ENCODE results near the gene NR2F1. TPM values are rescaled to one million over a fixed set of nuclear protein-coding genes. Genes with fewer than 3 reads are reported as not detected.
A peak's percentile ranks its signal among the peaks of the same experiment; 100 is the strongest.
"Not testable (repeated sequence)": the region's sequence is repeated elsewhere in the genome, so short reads cannot be mapped to it uniquely, and the experiment has no call there.

NR2F1 gene
- total RNA-seq: 1 to 10 TPM; 2.7 to 4.9 TPM
- long read RNA-seq, partial matches to known transcripts: 4 of 5 reads
- long read RNA-seq, other reads (novel, unspliced or antisense): 0 of 5 reads

GRCh38 chr5:93582677-93583438 is at the start of gene NR2F1:
TSS of gene NR2F1 (plus strand) at chr5:93583222. CDS start at chr5:93585024, 1,802 bp downstream.
- DNase-seq (peak; percentile 47 to 54), ATAC-seq (peak; percentile 39)
- intact Hi-C loops (cut with DNase I, micrococcal nuclease): loop anchor here in 1 of 2 donors (10.0 kb wide), 1 partner anchor 332 kb away; no protein-coding TSS in a partner anchor

GRCh38 chr5:93545872-93546271 is 37.1 kb upstream of the NR2F1 start:
- intact Hi-C loops (cut with DNase I, micrococcal nuclease): no loop called here
- ATAC-seq: no peak
- no peak for DNase-seq

DNA sequence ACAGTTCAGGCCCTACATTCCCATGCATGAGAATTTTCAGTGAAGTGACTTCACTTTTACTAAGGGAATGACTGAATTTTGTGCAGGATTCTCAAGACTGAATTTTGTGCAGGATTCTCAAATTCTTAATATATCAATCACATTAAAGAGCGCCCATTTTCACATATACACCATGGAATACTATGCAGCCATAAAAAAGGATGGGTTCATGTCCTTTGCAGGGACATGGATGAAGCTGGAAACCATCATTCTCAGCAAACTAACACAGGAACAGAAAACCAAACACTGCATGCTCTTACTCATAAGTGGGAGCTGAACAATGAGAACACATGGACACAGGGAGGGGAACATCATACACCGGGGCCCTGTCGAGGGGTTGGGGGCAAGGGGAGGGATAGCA is 33.4 kb upstream of the NR2F1 start:
- intact Hi-C loops (cut with DNase I, micrococcal nuclease); DNase-seq; ATAC-seq: not testable (repeated sequence)

DNA sequence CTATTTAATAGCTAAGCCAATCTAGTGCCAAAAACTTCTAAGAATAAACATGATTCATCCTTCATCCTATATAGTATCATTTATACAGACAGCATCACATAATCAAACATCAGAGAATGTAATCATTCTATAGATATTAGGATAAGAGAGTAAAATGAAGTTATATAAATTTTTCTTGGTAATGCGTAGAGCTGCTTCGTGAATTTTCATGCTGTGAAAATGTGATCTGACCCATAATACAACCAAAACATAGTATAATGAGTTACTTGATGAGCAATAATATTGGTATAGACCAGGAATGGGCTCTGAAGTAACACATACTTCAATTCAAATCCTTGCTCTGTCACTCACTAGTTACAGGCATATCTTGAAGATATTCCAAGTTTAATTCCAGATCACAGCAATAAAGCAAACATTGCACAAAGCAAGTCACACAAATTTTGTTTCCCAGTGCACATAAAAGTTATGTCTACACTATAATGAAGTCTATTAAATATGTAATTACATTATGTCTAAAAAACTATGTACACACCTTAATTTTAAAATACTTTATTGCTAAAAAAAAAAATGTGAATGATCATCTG is 25.9 kb upstream of the NR2F1 start:
- intact Hi-C loops (cut with DNase I, micrococcal nuclease): no loop called here
- DNase-seq: no peak
- ATAC-seq: no peak

- ATAC-seq: no peak
These were observed 16.9 kb upstream of the NR2F1 start for GRCh38 chr5:93566091-93566490.

GRCh38 chr5:93567424-93567823 is 15.6 kb upstream of the NR2F1 start:
- DNase-seq: no peak
- ATAC-seq: no peak
- intact Hi-C loops (cut with DNase I, micrococcal nuclease): no loop called here

More at GRCh38 chr5:93566091-93566490, 16.9 kb upstream of the NR2F1 start:
- no peak for DNase-seq
- intact Hi-C loops (cut with DNase I, micrococcal nuclease): no loop called here

- DNase-seq: no peak
- ATAC-seq: no peak
- intact Hi-C loops (cut with DNase I, micrococcal nuclease): no loop called here
These were observed 13.5 kb upstream of the NR2F1 start for GRCh38 chr5:93569300-93570160.

- ATAC-seq (no peak), DNase-seq (no peak)
- intact Hi-C loops (cut with DNase I, micrococcal nuclease): no loop called here
These were observed 12.5 kb upstream of the NR2F1 start for GRCh38 chr5:93570294-93571113.

- DNase-seq (no peak), ATAC-seq (no peak)
- intact Hi-C loops (cut with DNase I, micrococcal nuclease): no loop called here
These were observed 11.7 kb upstream of the NR2F1 start for GRCh38 chr5:93571114-93571949.

DNA sequence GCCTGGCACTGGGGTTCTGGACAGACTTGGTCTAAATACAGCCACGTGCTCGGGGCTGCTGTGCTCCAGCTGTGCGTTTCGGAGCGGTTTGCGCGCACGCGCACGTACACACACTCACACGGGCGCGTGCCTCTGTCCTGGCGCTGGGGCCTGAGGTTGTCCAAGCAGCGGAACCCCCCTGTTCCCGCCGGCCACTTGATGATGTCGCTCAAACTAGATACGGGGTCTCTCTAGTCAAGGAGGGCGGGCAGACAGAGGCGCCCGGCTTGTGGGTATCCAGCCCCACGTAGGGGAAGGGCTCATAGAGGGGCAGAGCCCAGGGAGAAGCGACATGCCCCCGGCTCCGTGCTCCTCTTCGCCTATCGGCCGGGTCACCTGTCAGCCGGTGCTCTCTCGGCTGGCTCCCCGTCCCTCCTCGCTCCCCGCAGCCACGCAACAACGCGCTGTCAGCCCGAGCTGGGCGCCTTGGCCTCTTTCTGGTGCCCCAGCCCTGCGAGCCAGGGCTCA is 10.9 kb upstream of the NR2F1 start:
- no peak for DNase-seq
- ATAC-seq: no peak
- intact Hi-C loops (cut with DNase I, micrococcal nuclease): no loop called here

GRCh38 chr5:93572608-93573353 is 10.2 kb upstream of the NR2F1 start:
- ATAC-seq: no peak
- intact Hi-C loops (cut with DNase I, micrococcal nuclease): no loop called here

GRCh38 chr5:93573354-93574351 is 9.4 kb upstream of the NR2F1 start:
- ATAC-seq (no peak), DNase-seq (no peak)
- intact Hi-C loops (cut with DNase I, micrococcal nuclease): no loop called here

More at GRCh38 chr5:93572608-93573353, 10.2 kb upstream of the NR2F1 start:
- no peak for DNase-seq

DNA sequence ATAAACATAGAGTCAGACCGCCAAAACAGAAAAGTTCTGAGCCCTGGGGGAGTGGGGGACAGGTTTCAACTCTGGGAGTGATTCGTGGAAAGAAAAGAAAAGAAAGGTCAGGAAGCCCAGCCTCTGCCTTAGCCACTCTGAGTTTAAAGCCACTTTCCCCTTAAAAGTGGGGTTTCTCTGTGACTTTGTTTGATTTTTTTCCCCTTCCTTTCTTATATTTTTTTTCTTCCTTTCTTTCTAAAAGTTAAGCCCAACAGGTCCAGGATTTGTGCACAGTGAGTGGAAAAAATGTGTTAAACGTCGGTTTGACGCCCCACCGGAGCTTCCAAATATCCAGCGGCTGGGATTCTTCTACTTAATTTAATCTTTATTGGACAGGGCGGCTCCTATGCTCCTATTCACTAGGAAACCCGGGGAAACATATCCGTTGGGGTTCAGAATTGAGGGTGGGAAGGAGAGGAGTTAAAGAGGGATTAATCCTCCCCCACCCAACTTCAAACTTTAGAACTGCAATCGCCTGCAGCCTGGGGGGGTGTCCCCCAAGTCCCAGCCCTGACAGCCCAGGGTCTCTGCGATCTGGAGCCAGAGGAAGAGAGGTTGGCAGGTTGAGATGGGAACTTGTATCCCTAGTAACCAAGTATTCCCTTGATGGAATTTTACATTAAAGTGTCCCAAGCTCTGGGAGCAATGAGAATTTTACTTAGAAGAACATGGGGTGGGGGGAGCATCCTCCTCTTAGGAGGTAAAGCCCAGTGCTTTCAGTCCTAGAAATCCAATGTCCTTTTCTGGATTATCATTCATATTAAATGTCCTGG is 8.3 kb upstream of the NR2F1 start:
- DNase-seq (no peak), ATAC-seq (no peak)
- intact Hi-C loops (cut with DNase I, micrococcal nuclease): no loop called here

GRCh38 chr5:93575461-93576414 is 7.3 kb upstream of the NR2F1 start:
- ATAC-seq: no peak
- intact Hi-C loops (cut with DNase I, micrococcal nuclease): no loop called here
- DNase-seq: no peak
